K562 (cell line): ENCODE measurements around the gene MYH11. TPM values are rescaled to one million over a fixed set of nuclear protein-coding genes. Genes with fewer than 3 reads are reported as not detected.

Source experiments
- ARHGAP35 ChIP-seq: fragments of 450-650 bp; IDR thresholded peaks from 2 replicates; pipeline ENCODE4 v1.6.1; 2018; ENCODE audit not compliant: partially characterized antibody
- BRCA1 ChIP-seq, 2 experiments: fragments of 450-650 bp in 1 of 2; sonication (generic) in 1 of 2; formaldehyde crosslinking in 1 of 2; IDR thresholded peaks; 2 replicates each; pipeline versions ENCODE4 v1.5.0 to v1.6.1; 2017 to 2020; ENCODE audit warnings: mild to moderate bottlenecking in 1 of 2, missing genetic modification reagents in 1 of 2
- EHMT2 ChIP-seq: fragments of 450-650 bp; IDR thresholded peaks from 2 replicates; pipeline ENCODE4 v1.6.1; 2018; ENCODE audit warnings: antibody characterized with exemption
- FOXM1 ChIP-seq, 2 experiments: fragments of 450-650 bp in 1 of 2; sonication (generic) in 1 of 2; formaldehyde crosslinking in 1 of 2; IDR thresholded peaks; 2 replicates each; pipeline versions ENCODE4 v1.6.1 to v1.9.0; 2017 to 2022; ENCODE audit warnings: low read depth in 2 of 2, mild to moderate bottlenecking in 2 of 2, missing genetic modification reagents in 1 of 2, moderate library complexity in 1 of 2
- GTF2E2 ChIP-seq: fragments of 200-800 bp; sonication (Bioruptor generic); IDR thresholded peaks from 2 replicates; pipeline ENCODE4 v1.6.1; 2016; ENCODE audit warnings: missing genetic modification characterization, missing compliant biosample characterization
- HDGF ChIP-seq: fragments of 450-650 bp; IDR thresholded peaks from 2 replicates; pipeline ENCODE4 v1.6.1; 2016
- KDM5B ChIP-seq: fragments of 200-600 bp; sonication (generic); IDR thresholded peaks from 2 replicates; pipeline ENCODE4 v1.6.1; 2012; ENCODE audit warnings: low read depth, mild to moderate bottlenecking, moderate library complexity, low read length, control low read depth, inconsistent platforms; ENCODE audit not compliant: insufficient replicate concordance
- KLF6 ChIP-seq: fragments of 250-450 bp; sonication (Bioruptor Pico); IDR thresholded peaks from 2 replicates; pipeline ENCODE4 v1.4.0; 2020; ENCODE audit warnings: mild to moderate bottlenecking, moderate library complexity, borderline replicate concordance
- MAFG ChIP-seq: fragments of 450-650 bp; conservative IDR thresholded peaks from 2 replicates; pipeline ENCODE4 v1.6.1; 2016; ENCODE audit warnings: missing genetic modification characterization, missing compliant biosample characterization
- MCM3 ChIP-seq: fragments of 450-650 bp; IDR thresholded peaks from 2 replicates; pipeline ENCODE4 v1.6.1; 2016
- MTA1 ChIP-seq: fragments of 450-650 bp; IDR thresholded peaks from 2 replicates; pipeline ENCODE4 v1.6.1; 2017; ENCODE audit warnings: borderline replicate concordance
- ZNF766 ChIP-seq: fragments of 200-800 bp; sonication (Bioruptor generic); conservative IDR thresholded peaks from 2 replicates; pipeline ENCODE4 v1.6.1; 2016; ENCODE audit warnings: missing genetic modification characterization, missing compliant biosample characterization
- polyA plus RNA-seq, 8 experiments: library from polyadenylated mRNA; depleted of rRNA in 4 of 8; stranded (reverse) in 5 of 8; unstranded in 3 of 8; fragments of >200 nt; fragmentation: Nextera tagmentation in 2 of 8; fragmentation: Illumina TruSeq in 1 of 8; extraction: Ambion mirVana in 2 of 8; extraction: Trizol in 1 of 8; gene quantifications; 2 replicates each; pipeline versions ENCODE4 v1.2.1 to v1.2.3, GENCODE V29; 2011 to 2014; ENCODE audit warnings: inconsistent platforms in 1 of 8, missing spikeins in 1 of 8
- total RNA-seq, 7 experiments: library from RNA; depleted of rRNA in 6 of 7; stranded (reverse); fragments of >200 nt in 6 of 7; fragmentation: Illumina TruSeq in 2 of 7; extraction: Trizol in 2 of 7; gene quantifications; 2 replicates each; pipeline versions ENCODE4 v1.2.1 to v1.2.3, GENCODE V29; 2011 to 2021; ENCODE audit warnings: low replicate concordance in 1 of 7
- TF ChIP-seq, protein P1 (sequence below), 2 experiments: fragments of 450-650 bp; IDR thresholded peaks; 2 replicates each; pipeline ENCODE4 v1.6.1; 2016
- TF ChIP-seq, protein P2 (sequence below): fragments of 250-450 bp; sonication (Bioruptor Pico); IDR thresholded peaks from 2 replicates; pipeline ENCODE4 v1.5.0; 2021; ENCODE audit warnings: mild to moderate bottlenecking, moderate library complexity
- TF ChIP-seq, protein P3 (sequence below), 2 experiments: fragments of 450-650 bp; formaldehyde crosslinking in 1 of 2; IDR thresholded peaks; 2 replicates each; pipeline versions ENCODE4 v1.4.0 to v1.6.1; 2014 to 2020; ENCODE audit warnings: mild to moderate bottlenecking in 2 of 2, borderline replicate concordance in 1 of 2, low read depth in 1 of 2

Gene MYH11
- total and polyA plus RNA-seq, 9 of the 15 experiments (the other 6 are each of a cell fraction or from before 2014, with no cell fraction given), result 0.05 to 0.47 (median 0.08) TPM; not detected in 5

DNA sequence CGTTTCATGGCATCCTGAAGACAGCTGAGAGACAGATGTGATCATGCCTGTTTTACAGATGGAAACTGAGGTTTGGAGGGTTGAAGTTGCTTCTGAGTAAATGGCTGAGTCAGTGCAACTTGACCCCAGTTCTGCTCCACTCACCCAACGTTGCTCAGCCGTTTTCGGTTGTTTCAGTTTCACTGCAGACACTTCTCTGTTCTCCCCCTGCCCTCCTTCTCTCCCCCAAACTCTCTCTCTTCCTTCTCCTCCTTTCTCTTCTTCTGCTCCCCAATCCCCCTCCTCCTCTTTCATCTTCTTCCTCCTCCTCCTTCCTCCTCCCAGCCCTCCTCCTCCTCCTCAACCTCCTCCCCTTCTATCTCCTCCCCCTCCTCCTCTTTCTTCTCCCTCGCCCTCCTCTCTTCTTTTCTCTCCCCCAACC, 41.0 kb upstream of the MYH11 start (continued):
- TF ChIP-seq, protein P1, sequence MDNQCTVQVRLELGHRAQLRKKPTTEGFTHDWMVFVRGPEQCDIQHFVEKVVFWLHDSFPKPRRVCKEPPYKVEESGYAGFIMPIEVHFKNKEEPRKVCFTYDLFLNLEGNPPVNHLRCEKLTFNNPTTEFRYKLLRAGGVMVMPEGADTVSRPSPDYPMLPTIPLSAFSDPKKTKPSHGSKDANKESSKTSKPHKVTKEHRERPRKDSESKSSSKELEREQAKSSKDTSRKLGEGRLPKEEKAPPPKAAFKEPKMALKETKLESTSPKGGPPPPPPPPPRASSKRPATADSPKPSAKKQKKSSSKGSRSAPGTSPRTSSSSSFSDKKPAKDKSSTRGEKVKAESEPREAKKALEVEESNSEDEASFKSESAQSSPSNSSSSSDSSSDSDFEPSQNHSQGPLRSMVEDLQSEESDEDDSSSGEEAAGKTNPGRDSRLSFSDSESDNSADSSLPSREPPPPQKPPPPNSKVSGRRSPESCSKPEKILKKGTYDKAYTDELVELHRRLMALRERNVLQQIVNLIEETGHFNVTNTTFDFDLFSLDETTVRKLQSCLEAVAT (IDR thresholded peaks at IDR 0.05), result peak; percentile 48 to 72; a peak in 2 of 4 replicates
- TF ChIP-seq KDM5B, result no peak
- no peak for TF ChIP-seq KLF6
- no peak for TF ChIP-seq FOXM1 (IDR thresholded peaks at IDR 0.05; ENCODE audit: low read depth)
- no peak for TF ChIP-seq FOXM1 (CRISPR knock-in tag; IDR thresholded peaks at IDR 0.05; ENCODE audit: low read depth)
- no peak for TF ChIP-seq BRCA1 (IDR thresholded peaks at IDR 0.05)
- no peak for TF ChIP-seq BRCA1 (CRISPR knock-in tag; IDR thresholded peaks at IDR 0.05)
- 0 out of 2 replicates have a peak, but pooled peaks have one; percentile 27 for TF ChIP-seq EHMT2
- peak; percentile 67 for TF ChIP-seq MAFG
- no peak for TF ChIP-seq GTF2E2 (tag)
- TF ChIP-seq, protein P2, sequence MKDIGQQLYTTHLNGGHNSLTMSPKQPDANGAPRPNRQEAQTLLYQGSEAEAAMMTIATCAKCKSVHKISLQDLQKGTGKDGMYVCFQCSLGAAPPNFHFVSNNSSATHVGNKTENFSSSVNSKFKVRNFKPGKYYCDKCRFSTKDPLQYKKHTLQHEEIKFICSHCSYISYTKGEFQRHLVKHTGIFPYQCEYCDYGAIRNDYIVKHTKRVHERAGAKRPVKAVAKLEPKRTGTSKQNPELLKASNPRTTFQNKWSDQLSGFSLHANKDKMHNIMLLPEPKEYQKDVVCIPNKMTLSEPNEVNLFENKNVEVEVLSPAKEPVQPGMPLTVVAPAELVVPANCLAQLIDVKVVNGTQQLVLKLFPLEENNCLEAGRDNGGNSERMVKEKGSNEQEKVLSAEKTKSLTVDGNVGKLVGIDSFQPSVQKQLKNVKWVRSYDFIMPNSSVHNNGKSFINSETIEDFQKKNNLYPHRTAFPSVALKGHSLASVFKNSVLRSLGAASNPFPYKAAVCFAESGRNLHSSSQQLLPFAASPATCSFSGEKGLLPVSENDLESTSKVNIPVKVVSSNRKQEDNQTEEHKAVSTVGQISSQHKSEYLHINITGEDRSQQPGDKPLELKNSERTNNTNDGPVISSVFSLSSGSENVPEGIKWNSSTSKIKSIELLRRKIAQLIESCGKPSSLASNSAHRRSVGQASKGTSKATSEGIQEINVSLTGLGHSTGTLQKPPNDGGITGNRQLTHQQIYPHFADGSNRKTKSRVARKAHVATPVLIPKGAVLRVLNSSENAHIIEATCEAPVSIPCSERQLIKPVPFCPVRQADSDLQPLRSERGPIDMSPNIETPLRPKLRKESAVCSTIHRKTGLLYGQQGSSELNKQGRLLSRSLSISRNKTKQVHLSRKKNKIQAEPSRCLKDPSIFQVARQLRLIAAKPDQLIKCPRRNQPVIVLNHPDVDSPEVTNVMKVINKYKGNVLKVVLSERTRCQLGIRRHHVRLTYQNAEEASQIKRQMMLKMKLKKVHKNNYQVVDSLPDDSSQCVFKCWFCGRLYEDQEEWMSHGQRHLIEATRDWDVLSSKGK (CRISPR knock-in tag), result no peak
- TF ChIP-seq HDGF, result peak; percentile 74; the same call in 1 of the 2 replicates
- TF ChIP-seq MTA1, result peak; percentile 66; the same call in 1 of the 2 replicates
- no peak for TF ChIP-seq MCM3
- TF ChIP-seq, protein P3, sequence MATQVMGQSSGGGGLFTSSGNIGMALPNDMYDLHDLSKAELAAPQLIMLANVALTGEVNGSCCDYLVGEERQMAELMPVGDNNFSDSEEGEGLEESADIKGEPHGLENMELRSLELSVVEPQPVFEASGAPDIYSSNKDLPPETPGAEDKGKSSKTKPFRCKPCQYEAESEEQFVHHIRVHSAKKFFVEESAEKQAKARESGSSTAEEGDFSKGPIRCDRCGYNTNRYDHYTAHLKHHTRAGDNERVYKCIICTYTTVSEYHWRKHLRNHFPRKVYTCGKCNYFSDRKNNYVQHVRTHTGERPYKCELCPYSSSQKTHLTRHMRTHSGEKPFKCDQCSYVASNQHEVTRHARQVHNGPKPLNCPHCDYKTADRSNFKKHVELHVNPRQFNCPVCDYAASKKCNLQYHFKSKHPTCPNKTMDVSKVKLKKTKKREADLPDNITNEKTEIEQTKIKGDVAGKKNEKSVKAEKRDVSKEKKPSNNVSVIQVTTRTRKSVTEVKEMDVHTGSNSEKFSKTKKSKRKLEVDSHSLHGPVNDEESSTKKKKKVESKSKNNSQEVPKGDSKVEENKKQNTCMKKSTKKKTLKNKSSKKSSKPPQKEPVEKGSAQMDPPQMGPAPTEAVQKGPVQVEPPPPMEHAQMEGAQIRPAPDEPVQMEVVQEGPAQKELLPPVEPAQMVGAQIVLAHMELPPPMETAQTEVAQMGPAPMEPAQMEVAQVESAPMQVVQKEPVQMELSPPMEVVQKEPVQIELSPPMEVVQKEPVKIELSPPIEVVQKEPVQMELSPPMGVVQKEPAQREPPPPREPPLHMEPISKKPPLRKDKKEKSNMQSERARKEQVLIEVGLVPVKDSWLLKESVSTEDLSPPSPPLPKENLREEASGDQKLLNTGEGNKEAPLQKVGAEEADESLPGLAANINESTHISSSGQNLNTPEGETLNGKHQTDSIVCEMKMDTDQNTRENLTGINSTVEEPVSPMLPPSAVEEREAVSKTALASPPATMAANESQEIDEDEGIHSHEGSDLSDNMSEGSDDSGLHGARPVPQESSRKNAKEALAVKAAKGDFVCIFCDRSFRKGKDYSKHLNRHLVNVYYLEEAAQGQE (IDR thresholded peaks at IDR 0.05; ENCODE audit: borderline replicate concordance), result no peak
- TF ChIP-seq, protein P3 (CRISPR knock-in tag; IDR thresholded peaks at IDR 0.05; ENCODE audit: low read depth), result no peak
- TF ChIP-seq ZNF766 (CRISPR knock-in tag), result no peak
- peak; percentile 60 for TF ChIP-seq ARHGAP35
